ENCODE data around the gene FAIM2. TPM values are rescaled to one million over a fixed set of nuclear protein-coding genes. Genes with fewer than 3 reads are reported as not detected.

FAIM2 gene
- total and polyA plus RNA-seq, 11 donors: 0.33 to 15.0 (median 5.0) TPM

DNA sequence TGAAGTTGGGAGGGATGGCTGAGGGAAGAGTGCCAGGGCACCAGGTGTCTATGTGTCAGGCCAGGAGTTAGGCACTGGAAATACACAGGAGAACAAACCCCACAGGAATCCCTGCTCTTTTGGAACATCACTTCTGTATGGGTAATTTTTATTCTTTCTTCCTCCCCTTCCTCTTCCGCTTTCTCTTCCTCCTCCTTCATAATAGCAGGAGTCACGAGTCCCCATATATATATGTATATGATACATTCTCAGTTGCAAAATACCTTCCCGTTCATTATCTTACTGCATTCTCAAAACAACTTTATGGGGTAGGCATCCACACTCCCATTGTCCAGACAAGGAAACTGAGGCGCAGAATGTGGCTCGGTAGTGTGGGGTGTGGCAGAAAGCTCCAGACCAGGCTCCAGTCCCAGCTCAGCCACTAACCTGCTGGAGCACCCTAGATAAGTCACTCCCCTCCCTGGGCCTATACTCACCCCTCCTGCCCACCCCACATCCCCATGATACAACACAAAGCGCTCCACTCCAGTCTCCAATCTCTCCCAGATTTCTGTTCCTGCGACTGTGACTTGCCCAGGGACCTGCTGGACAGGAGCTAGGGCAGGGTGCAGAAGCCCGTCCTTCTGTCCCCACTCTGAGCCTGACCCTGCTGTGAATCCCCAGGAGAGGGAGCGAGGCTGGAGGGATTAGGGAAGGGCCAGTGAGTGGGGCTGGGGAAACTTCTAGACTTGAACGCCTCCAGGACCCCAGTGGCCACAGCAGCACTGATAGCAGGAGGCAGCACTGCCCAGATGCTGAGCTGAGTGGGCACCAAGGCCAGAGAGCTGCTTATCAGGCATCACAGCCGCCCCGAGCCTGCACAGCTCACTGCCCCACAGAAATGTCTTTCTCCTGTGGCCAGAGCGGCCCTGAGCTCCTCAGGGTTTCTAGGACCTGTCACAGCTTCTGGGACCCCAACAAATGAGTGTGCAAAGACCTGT is 45.5 kb upstream of the FAIM2 start:
- peaks cover 0 to 19% (median 5%) of the 10 kb centered on the region in 12 donors for H3K4me1 ChIP-seq
- DNase-seq (no peak), ATAC-seq (no peak)
- peaks cover 0 to 14% (median 0%) of the 10 kb centered on the region in 9 donors for H3K27me3 ChIP-seq
- WGBS, 4 donors: 86 to 94% (median 92%) methylated on average over 12 to 13 of the region's 13 CpGs
- H3K36me3 ChIP-seq: no peaks in the 10 kb centered on the region
- no peak overlapping the region for H3K4me3 ChIP-seq
- TF ChIP-seq POLR2A (IDR thresholded peaks at IDR 0.05): no peak
- TF ChIP-seq, protein P1, sequence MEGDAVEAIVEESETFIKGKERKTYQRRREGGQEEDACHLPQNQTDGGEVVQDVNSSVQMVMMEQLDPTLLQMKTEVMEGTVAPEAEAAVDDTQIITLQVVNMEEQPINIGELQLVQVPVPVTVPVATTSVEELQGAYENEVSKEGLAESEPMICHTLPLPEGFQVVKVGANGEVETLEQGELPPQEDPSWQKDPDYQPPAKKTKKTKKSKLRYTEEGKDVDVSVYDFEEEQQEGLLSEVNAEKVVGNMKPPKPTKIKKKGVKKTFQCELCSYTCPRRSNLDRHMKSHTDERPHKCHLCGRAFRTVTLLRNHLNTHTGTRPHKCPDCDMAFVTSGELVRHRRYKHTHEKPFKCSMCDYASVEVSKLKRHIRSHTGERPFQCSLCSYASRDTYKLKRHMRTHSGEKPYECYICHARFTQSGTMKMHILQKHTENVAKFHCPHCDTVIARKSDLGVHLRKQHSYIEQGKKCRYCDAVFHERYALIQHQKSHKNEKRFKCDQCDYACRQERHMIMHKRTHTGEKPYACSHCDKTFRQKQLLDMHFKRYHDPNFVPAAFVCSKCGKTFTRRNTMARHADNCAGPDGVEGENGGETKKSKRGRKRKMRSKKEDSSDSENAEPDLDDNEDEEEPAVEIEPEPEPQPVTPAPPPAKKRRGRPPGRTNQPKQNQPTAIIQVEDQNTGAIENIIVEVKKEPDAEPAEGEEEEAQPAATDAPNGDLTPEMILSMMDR (IDR thresholded peaks at IDR 0.05): no peak
- H3K27ac ChIP-seq: no peak overlapping the region
- H3K9me3 ChIP-seq: no peaks in the 10 kb centered on the region
- intact Hi-C loops (cut with DNase I): loop anchor here in 4 of 10 donors (5.0 to 10.0 kb wide), 2 partner anchors 74 to 82 kb away; no protein-coding TSS in a partner anchor

DNA sequence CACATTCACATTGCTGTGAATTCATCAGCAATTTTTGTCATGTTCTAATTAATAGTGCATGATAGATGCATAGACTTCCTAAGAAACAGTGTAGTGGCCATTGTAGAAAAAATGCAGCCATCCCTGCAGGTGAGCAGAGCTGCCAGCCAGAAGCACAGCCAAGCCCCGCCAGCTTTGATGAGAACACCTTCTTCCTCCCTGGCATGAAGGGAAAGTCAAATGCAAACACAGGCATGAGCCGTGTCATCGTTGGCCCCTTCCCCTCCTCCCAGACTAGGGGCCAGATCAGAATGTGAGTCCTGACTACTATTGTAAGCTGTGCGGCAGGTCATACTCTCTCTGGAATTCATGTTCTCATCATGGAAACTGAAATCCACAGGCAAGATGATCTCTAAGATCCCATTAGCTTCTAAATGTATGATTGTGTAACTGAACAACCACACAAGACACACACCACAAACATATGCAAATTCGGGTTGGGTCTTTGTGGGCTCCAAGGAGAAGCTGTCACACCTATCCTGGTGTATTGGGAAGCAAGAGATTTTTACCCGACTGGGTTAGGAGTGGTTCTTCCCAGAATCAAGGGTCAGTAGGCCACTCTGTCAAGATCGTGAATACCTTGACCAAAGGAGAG is 44.0 kb upstream of the FAIM2 start:
- DNase-seq (no peak), ATAC-seq (no peak)
- intact Hi-C loops (cut with DNase I): loop anchor here in 4 of 10 donors (5.0 to 10.0 kb wide), 2 partner anchors 73 to 80 kb away; no protein-coding TSS in a partner anchor
- Histone ChIP-seq H3K4me1 (peaks cover 0 to 19% (median 5%) of the 10 kb centered on the region in 12 donors), H3K27ac (no peak overlapping the region), H3K36me3 (no peaks in the 10 kb centered on the region), H3K4me3 (no peak overlapping the region), H3K27me3 (peaks cover 0 to 8% (median 0%) of the 10 kb centered on the region in 9 donors), H3K9me3 (no peaks in the 10 kb centered on the region)
- no peak for TF ChIP-seq POLR2A (IDR thresholded peaks at IDR 0.05)
- TF ChIP-seq, protein P1 (IDR thresholded peaks at IDR 0.05): no peak
- 83 to 86% (median 83%) methylated on average over 7 of the region's 7 CpGs for WGBS, 4 donors

DNA sequence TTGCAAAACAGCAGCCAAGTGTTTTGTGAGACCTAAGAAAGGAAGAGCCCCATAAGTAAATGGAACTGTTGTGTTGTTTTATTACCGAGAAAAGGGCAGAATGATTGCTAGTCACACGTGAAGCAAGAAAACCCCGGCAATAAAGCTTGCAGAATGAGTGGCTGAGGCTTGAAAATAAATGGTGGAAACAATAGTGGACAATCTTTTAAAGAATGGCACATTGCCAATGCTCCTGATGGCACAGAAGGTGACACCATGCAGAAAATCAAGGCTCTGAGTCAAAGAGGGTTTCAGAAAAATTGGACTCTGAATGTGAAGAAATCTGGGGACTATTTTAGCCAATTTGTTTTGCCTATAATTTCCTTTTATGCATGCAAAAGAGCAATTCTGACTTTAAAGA is 42.8 kb upstream of the FAIM2 start:
- ATAC-seq: no peak
- TF ChIP-seq POLR2A (IDR thresholded peaks at IDR 0.05): no peak
- TF ChIP-seq, protein P1 (IDR thresholded peaks at IDR 0.05): no peak
- Histone ChIP-seq H3K27me3 (peaks cover 0 to 7% (median 0%) of the 10 kb centered on the region in 9 donors), H3K4me3 (no peak overlapping the region), H3K9me3 (no peaks in the 10 kb centered on the region), H3K36me3 (no peaks in the 10 kb centered on the region), H3K27ac (no peak overlapping the region), H3K4me1 (peaks cover 0 to 13% (median 5%) of the 10 kb centered on the region in 12 donors)
- intact Hi-C loops (cut with DNase I): loop anchor here in 4 of 10 donors (5.0 to 10.0 kb wide), 2 partner anchors 72 to 79 kb away; no protein-coding TSS in a partner anchor
- DNase-seq: no peak
- WGBS, 4 donors: 83 to 90% (median 85%) methylated on average over 3 of the region's 3 CpGs

Data from heart left ventricle (tissue), 16 donors.